DOHH2 (cell line): ENCODE results near the gene MRPS31.

ENCODE experiments used
- H3F3A ChIP-seq: fragments of 200-600 bp; sonication (generic), shearing (Covaris generic); 2 replicates; pipeline ENCODE4 v1.6.0; 2016; ENCODE audit warnings: antibody characterized with exemption, mild to moderate bottlenecking; ENCODE audit not compliant: control insufficient read depth, insufficient read depth
- H3K27ac ChIP-seq: fragments of 200-600 bp; sonication (generic); 2 replicates; pipeline ENCODE4 v1.5.1; 2014; ENCODE audit warnings: low read depth, mild to moderate bottlenecking, low read length, moderate library complexity
- H3K27me3 ChIP-seq: fragments of 200-600 bp; sonication (generic); 2 replicates; pipeline ENCODE4 v1.6.1; 2014; ENCODE audit warnings: mild to moderate bottlenecking, low read length, mixed read lengths; ENCODE audit not compliant: control insufficient read depth
- H3K36me3 ChIP-seq: fragments of 200-600 bp; sonication (generic); 2 replicates; pipeline ENCODE4 v1.6.1; 2014; ENCODE audit warnings: mild to moderate bottlenecking, low read length, moderate library complexity, mixed read lengths; ENCODE audit not compliant: control insufficient read depth
- H3K4me1 ChIP-seq: fragments of 200-600 bp; sonication (generic); 2 replicates; pipeline ENCODE4 v1.6.1; 2014; ENCODE audit warnings: mild to moderate bottlenecking, low read length, mixed read lengths; ENCODE audit not compliant: control insufficient read depth
- H3K4me2 ChIP-seq: fragments of 200-600 bp; sonication (generic); 2 replicates; pipeline ENCODE4 v1.6.0; 2014; ENCODE audit warnings: mild to moderate bottlenecking, low read length, moderate library complexity
- H3K4me3 ChIP-seq: fragments of 200-600 bp; sonication (generic); 2 replicates; pipeline ENCODE4 v1.5.1; 2014; ENCODE audit warnings: mild to moderate bottlenecking, low read length, mixed read lengths
- H3K79me2 ChIP-seq: fragments of 200-600 bp; sonication (generic); 2 replicates; pipeline ENCODE4 v1.6.1; 2014; ENCODE audit warnings: mild to moderate bottlenecking, low read length, mixed read lengths; ENCODE audit not compliant: control insufficient read depth
- H3K9me2 ChIP-seq: fragments of 200-600 bp; sonication (generic); replicated peaks from 2 replicates; pipeline ENCODE4 v1.6.1; 2014; ENCODE audit warnings: mild to moderate bottlenecking, low read length, mixed read lengths; ENCODE audit not compliant: control insufficient read depth
- H3K9me3 ChIP-seq: fragments of 200-600 bp; sonication (generic); 2 replicates; pipeline ENCODE4 v1.6.1; 2014; ENCODE audit warnings: antibody characterized with exemption, low read length, mixed read lengths; ENCODE audit not compliant: control insufficient read depth, insufficient read depth
- H4K20me1 ChIP-seq: fragments of 200-600 bp; sonication (generic); 2 replicates; pipeline ENCODE4 v1.6.0; 2014; ENCODE audit warnings: low read depth, mild to moderate bottlenecking, antibody characterized with exemption, low read length, moderate library complexity; ENCODE audit not compliant: control insufficient read depth, insufficient read depth
- CTCF ChIP-seq: fragments of 200-600 bp; sonication (generic); IDR thresholded peaks from one replicate; pipeline ENCODE4 v1.5.1; 2014; ENCODE audit warnings: antibody characterized with exemption, mild to moderate bottlenecking, low read depth, low read length; ENCODE audit not compliant: poor library complexity, severe bottlenecking
- EZH2phosphoT487 ChIP-seq: fragments of 200-600 bp; sonication (generic); IDR thresholded peaks from 2 replicates; pipeline ENCODE4 v1.6.1; 2017; ENCODE audit warnings: borderline replicate concordance, mild to moderate bottlenecking, antibody characterized with exemption, low read length, moderate library complexity, mixed read lengths

MRPS31 gene

GRCh38 chr13:40809471-40809870 is 38.5 kb upstream of the MRPS31 start:
- Histone ChIP-seq H4K20me1 (no peaks in the 10 kb centered on the region), H3K27ac (no peak overlapping the region), H3K36me3 (peaks cover 19% of the 10 kb centered on the region), H3K9me3 (no peaks in the 10 kb centered on the region), H3K4me3 (no peak overlapping the region), H3K9me2 (no peaks in the 10 kb centered on the region), H3K27me3 (no peaks in the 10 kb centered on the region), H3K79me2 (no peaks in the 10 kb centered on the region), H3K4me1 (peaks cover 24% of the 10 kb centered on the region), H3F3A (peaks cover 8% of the 10 kb centered on the region), H3K4me2 (no peak overlapping the region)
- TF ChIP-seq EZH2phosphoT487: no peak

GRCh38 chr13:40806241-40806640 is 35.3 kb upstream of the MRPS31 start:
- H3K9me2 ChIP-seq: no peaks in the 10 kb centered on the region
- H3K79me2 ChIP-seq: no peaks in the 10 kb centered on the region
- no peaks in the 10 kb centered on the region for H3F3A ChIP-seq
- no peak overlapping the region for H3K27ac ChIP-seq
- TF ChIP-seq EZH2phosphoT487 (no peak), CTCF (no peak)
- no peaks in the 10 kb centered on the region for H3K27me3 ChIP-seq
- H3K4me3 ChIP-seq: no peak overlapping the region
- no peaks in the 10 kb centered on the region for H3K9me3 ChIP-seq
- peaks cover 31% of the 10 kb centered on the region for H3K36me3 ChIP-seq
- H3K4me1 ChIP-seq: peaks cover under 1% of the 10 kb centered on the region; the same call in 1 of the 2 replicates
- H4K20me1 ChIP-seq: no peaks in the 10 kb centered on the region
- no peak overlapping the region for H3K4me2 ChIP-seq

DNA sequence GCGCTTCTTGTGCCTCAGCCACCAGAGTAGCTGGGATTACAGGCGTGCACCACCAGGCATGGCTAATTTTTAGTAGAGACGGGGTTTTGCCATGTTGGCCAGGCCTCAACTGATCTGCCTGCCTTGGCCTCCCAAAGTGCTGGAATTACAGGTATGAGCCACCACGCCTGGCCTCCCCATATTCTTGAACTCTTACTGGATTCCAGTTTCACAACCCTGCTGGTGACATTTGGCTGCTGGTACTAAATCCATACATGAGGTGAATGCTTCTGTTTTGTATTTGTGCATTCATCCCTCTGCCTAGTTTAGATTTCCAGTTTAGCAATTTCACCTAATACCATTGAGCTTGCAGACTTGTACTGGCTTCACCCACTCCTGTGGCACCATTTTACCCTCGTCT is 32.3 kb upstream of the MRPS31 start:
- no peaks in the 10 kb centered on the region for H3K9me2 ChIP-seq
- no peaks in the 10 kb centered on the region for H4K20me1 ChIP-seq
- peaks cover 35% of the 10 kb centered on the region for H3K36me3 ChIP-seq
- H3K4me2 ChIP-seq: no peak overlapping the region
- H3K27me3 ChIP-seq: no peaks in the 10 kb centered on the region
- no peaks in the 10 kb centered on the region for H3F3A ChIP-seq
- H3K4me3 ChIP-seq: no peak overlapping the region
- TF ChIP-seq EZH2phosphoT487 (no peak), CTCF (no peak)
- no peaks in the 10 kb centered on the region for H3K79me2 ChIP-seq
- H3K4me1 ChIP-seq: no peaks in the 10 kb centered on the region
- no peak overlapping the region for H3K27ac ChIP-seq
- no peaks in the 10 kb centered on the region for H3K9me3 ChIP-seq

- Histone ChIP-seq H3K27ac (no peak overlapping the region), H4K20me1 (no peaks in the 10 kb centered on the region), H3K9me2 (no peaks in the 10 kb centered on the region), H3F3A (no peaks in the 10 kb centered on the region), H3K9me3 (no peaks in the 10 kb centered on the region), H3K4me3 (no peak overlapping the region), H3K27me3 (no peaks in the 10 kb centered on the region), H3K36me3 (peaks cover 33% of the 10 kb centered on the region), H3K4me2 (no peak overlapping the region), H3K4me1 (no peaks in the 10 kb centered on the region), H3K79me2 (no peaks in the 10 kb centered on the region)
- no peak for TF ChIP-seq EZH2phosphoT487
- no peak for TF ChIP-seq CTCF
These were observed 30.5 kb upstream of the MRPS31 start for GRCh38 chr13:40801255-40802217.
